ENCODE results near the gene IFIT3.
"Not testable (repeated sequence)": the region's sequence is repeated elsewhere in the genome, so short reads cannot be mapped to it uniquely, and the experiment has no call there.

The IFIT3 gene

DNA sequence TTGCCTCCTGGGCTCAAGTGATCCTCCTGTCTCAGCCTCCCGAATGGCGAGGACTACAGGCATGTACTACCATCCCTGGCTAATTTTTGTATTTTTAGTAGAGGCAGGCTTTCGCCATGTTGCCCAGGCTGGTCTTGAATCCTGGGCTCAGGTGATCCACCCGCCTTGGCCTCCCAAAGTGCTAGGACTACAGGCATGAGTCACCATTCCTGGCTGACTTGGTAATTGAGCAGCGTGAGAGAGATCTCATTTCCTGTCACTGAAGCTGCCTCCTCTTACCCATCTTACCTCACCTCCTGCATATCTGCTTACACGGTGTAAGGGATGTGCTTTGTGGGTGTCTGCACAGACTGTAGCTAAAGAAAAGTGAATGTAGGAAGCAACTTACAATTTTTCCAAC lies 9.7 kb downstream of the IFIT3 start:
- no peak for DNase-seq

GRCh38 chr10:89338713-89339112 lies 10.9 kb downstream of the IFIT3 start:
- DNase-seq: no peak

GRCh38 chr10:89339875-89340274 lies 12.1 kb downstream of the IFIT3 start:
- DNase-seq: no peak

DNA sequence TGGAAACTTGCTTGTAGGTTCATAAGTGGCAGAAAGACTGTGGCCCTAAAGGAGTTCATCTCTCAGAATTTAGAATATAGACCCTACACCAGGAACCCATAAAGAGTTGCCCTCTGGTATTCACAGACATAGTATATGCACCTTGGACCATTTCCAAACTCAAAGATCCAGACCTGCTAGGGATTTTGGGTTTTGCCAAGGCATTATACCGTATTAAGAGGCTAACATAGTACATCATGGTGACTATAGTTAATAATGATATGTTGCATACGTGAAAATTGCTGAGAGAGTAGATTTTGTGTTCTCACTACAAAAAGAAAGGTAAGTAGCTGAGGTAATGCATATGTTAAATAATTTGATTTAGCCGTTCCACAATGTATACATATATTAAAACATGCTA lies 13.9 kb downstream of the IFIT3 start:
- DNase-seq: no peak

DNA sequence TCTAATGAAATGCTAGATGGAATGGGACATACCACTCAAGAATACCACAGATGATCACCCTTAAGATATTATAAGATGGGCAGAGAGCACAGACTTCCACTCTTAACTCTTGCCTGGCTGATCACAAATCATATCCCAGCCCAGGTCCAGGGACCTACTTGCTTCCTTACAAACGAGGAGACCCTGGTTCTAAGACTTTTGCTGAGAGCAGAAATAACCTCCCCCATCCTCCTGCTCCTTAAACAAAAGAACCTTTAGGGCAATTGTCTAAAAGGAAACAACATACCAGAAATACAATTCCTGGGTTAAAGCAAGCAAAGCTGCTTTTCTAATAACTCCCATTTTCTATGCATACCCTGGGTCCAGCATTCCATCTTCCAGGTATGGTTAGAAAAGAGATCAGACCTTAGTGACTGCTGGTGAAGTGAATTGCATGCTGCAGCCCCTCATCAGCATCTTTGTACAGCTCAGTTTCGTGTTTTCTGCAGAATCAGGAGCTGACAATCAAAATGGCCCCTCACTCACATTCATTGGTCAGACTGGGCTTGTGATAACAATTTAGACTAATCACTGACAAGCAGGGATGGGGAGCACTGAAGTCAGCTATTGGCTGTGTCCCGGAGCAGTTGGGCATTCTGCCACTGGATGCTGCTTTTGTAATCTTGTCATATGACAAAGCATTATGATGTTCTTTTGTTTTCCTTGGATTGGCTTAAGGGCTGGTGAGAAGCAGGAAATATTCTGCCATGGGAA lies 14.6 kb downstream of the IFIT3 start:
- no peak for DNase-seq

DNA sequence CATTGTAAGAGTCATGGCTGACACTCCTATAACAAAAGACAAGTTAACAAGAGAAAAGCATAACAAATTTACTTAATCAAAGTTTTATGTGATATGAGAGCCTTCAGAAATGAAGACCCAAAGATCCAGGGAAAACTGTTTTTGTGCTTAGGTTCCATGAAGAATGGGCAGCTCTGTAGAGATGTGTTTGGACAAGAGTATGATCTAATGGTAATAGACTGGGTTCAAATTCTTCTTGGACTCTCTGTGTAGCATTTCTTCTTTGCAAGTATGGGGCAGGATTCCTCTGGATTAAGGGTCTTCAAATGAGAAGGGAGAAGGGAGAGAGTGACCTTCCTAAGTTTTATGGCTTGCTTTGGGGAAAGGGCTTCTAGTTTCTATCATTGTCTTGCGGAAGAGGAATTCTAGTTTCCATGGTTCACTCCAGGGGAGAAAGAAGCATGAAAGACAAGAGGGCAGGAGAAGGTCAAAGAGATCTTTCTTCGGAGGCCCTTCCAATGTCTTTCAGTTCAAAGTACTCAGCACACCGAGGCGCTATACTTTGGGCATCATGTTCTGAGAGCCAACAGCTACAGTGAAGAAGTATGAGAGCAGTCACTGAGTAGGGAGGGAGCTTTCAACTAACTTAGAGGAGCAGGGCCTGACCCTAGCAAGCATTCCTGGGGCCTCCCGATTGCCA lies 15.4 kb downstream of the IFIT3 start:
- DNase-seq: no peak

DNA sequence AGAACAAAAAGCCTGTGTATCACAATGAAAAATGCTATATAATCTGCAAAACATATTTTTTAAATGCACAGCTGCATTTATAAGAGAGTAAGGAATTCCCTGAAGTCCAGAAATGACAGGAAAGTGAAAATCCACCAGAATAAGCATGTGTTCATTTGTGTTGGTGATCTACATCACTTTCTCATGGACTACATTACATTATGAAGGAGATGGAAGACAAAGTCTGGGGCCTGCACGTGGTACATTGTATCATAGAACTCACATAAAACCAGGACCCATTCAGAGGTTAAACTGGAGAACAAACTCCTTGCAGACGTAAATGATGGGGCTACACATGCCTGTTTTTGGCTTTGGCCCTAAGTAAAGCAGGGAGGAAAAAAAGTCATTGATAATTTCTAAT lies 16.4 kb downstream of the IFIT3 start:
- no peak for DNase-seq

GRCh38 chr10:89345367-89346000 lies 17.7 kb downstream of the IFIT3 start:
- DNase-seq: no peak

DNA sequence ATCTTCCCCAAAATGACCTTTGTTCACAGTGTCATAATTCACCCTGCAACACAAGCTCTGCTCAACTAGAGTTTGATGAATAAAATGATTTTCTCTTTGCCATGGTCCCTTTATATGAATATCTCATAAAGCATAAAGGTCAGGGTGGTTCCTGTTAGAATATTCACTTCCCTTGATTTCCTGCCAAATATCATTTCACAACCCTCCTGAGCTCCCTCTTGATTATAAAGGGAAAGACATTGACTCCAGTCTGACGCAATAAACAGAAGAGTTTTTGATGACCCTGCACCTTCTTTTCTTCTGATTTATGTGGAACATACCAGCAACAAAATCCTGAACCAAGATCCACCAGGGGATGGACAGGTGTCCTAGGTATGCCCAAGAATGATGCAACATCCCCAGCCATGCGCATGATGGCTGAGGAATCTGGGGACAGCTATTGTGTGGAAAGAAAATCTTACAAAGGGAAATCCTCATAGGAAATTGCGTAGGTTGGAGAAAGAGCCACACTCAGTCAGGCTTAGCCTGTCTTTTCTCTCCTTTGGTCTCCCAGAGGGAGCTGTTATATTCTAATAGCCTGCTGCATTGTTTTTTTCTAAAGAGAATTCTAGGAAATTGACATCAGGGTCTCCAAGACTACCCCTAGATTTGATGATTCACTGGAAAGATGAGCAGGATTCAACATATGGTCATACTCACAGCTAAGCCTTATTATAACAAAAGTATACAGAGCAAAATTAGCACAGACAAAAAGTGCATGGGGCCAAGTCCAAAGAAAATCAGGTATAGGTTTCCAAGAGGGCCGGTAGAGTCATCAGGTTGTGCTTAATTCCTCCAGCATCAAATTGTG lies 18.8 kb downstream of the IFIT3 start:
- no peak for DNase-seq

DNA sequence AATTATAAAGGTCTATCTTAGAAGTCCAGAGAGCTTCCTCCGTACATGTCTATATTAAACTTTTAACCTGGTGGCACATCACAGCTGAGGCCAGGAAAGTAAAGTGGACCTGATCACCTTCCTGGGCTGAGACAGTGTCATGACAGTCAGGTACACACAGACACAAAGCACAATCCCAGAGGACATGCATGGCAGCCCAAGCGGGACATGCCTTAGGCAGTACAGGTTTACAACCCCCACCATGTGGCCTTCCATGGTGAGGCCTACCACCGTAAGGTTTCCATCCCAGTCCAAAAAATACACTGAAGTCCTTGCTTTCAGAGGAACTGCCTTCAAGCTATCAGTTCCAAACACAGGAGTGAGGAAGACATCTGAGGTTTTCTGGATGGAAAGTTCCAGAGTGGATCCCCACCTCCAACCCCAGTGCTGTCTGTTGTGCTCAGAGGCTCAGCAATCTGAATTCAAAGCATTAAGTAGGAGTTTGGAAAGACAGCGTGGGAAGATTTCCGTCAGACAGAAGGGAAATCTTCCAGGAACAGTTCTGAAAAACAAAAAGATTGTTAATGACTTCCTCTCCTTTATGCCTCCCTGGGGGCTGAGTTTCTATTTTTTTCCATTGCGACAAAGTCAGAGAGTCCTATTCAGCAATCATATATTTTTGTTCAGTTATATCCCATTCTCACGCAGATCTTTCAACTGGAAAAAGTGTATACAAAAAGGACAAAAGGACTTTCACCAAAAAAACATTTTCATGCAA lies 20.1 kb downstream of the IFIT3 start:
- no peak for DNase-seq

- no peak for DNase-seq
Observed at GRCh38 chr10:89348481-89348880, 20.7 kb downstream of the IFIT3 start.

DNA sequence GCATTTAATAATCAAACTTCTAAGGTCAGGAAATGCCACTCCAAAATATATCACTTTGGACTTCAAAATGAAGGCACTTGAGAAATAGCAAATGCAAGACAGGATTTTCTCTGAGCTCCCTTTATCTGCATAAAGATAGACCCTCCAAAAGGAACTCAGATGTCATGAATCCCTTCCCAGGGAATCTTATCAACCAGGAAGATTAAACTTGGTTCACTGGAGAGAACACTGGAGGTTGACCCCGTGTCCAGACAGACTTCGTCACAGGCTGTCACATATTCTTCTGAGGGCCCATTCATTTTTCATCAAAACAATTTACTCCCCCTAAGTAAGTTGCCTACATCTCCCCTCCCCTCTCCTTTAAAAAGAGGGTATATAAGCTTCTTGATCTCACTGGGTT lies 21.2 kb downstream of the IFIT3 start:
- no peak for DNase-seq

GRCh38 chr10:89350631-89351315 lies 23.0 kb downstream of the IFIT3 start:
- DNase-seq: not testable (repeated sequence)

- no peak for DNase-seq
Observed at GRCh38 chr10:89351412-89351779, 23.6 kb downstream of the IFIT3 start.

DNA sequence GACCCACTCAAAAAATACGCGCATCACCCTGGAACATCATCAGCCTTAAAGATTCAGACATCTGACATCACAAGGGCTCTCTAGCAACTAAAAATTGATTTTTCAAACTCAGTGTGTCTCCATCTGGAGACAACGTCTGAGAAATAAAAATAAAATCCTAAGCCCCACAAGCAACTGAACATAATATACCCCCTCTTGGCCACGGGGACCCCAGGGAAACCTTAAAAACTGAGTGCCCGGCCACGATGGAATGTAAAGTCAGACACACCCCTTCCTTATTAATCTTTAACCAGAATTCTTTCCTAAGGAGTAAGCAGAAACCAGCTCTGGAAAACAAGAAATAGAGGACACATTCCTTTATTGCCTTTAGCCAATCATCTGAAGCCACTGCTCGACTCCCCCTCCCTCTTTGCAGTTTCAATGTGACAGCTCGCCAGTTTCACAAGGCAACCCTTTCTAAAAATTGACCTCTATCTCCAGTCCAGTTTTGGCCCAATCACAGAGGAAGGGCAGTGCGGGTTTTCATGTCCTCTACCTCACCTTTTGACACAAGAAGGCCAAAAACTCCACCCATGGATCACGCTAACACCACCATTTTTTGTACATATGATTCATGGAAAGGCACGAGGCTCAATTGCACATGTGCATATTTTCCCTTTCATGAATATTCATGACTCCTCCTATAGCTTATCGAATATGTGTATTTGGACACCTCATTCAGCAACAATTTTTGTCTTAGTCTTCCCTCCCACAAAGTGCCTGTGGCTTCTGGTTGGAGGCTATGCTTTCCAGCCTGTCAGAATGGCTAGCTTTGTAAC lies 24.2 kb downstream of the IFIT3 start:
- DNase-seq: no peak

DNA sequence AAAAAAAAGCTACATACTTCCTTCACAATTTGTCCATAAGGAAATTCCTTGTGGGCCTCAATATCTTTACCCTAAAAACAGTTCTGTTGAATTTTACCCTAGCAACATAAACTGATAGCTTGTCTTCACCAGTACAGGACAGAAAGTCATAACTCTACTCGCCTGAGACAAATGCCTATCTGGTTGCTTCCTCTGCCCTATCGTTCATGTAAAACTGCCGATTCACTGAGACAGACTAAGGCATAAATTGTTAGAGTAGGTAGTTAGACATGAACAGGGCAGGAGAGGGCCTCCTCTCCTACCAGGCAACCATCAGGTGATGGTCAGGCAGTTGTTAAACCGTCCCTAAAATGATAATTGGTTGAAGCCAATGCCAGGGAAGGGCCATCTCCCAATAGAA lies 25.0 kb downstream of the IFIT3 start:
- DNase-seq: no peak

DNA sequence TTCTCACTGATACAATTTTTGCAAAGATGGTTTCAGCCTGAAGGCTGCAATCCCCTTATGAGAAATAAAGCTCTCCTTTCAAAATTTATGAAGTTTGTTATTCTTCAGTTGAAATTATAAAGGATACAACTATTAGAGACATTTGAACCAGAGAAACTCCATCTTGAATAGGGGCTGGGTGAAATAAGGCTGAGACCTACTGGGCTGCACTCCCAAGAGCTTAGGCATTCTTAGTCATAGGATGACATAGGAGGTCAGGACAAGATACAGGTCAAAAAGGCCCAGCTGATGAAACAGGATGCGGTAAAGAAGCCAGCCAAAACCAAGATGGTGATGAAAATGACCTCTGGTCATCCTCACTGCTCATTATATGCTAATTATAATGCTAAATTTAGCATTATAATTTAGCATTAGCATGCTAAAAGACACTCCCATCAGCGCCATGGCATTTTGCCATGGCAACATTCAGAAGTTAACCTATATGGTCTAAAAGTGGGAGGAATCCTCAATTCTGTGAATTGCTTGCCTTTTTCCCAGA lies 27.7 kb downstream of the IFIT3 start:
- no peak for DNase-seq

DNA sequence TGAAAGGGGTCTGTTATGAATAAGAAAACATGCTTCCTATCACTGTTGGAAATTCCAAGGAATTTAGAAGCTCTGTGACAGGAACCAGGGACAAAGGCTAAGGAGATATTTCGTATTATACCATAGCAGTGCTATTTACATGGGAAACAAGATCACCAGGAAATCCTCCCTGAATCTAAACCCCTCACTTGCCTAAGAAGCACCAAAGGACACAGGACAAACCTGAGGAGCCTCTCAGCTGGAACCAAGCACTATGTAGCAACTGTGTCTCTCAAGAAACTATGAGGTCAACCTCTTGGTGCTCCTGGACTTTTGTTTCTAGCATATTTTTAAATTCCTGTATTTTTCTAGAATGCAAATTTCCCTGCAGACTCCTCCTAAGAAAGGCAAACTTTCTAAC lies 29.3 kb downstream of the IFIT3 start:
- DNase-seq: no peak

GRCh38 chr10:89357975-89358374 lies 30.2 kb downstream of the IFIT3 start:
- DNase-seq: no peak

GRCh38 chr10:89360157-89360556 lies 32.4 kb downstream of the IFIT3 start:
- DNase-seq: no peak

DNA sequence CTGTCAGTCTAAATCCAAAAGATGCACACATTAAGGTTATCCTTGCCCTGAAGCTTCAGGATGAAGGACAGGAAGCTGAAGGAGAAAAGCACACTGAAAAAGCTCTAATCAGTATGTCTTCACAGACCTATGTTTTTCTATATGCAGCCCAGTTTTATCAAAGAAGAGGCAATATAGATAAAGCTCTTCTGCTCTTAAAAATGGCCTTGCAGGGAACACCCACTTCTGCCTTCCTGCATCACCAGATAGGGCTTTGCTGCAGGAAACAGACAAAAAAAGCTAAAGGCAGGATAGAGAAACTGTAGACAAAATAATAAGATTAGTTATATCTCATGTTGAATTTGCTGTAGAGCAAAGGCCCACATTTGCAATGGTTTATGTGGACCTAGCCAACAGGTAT lies 35.1 kb downstream of the IFIT3 start:
- no peak for DNase-seq
